IPS-20b (cell line): ENCODE results near the gene DNAJB5.

ENCODE experiments used
- H3K27ac ChIP-seq: one replicate; pipeline ENCODE4 v1.5.1; 2013; ENCODE audit warnings: low read length
- H3K27me3 ChIP-seq: 2 replicates; pipeline ENCODE4 v1.6.1; 2013; ENCODE audit warnings: mild to moderate bottlenecking, low read length, inconsistent platforms; ENCODE audit not compliant: insufficient read depth
- H3K36me3 ChIP-seq: 2 replicates; pipeline ENCODE4 v1.6.1; 2013; ENCODE audit warnings: low read depth, mild to moderate bottlenecking, inconsistent platforms, low read length, moderate library complexity; ENCODE audit not compliant: insufficient read depth
- H3K4me1 ChIP-seq: 2 replicates; pipeline ENCODE4 v1.6.1; 2013; ENCODE audit warnings: mild to moderate bottlenecking, control low read depth, inconsistent platforms, low read length, moderate library complexity; ENCODE audit not compliant: insufficient read depth
- H3K4me3 ChIP-seq: 2 replicates; pipeline ENCODE4 v1.5.1; 2013; ENCODE audit warnings: mild to moderate bottlenecking, low read length, inconsistent platforms
- H3K9ac ChIP-seq: 2 replicates; pipeline ENCODE4 v1.6.1; 2013; ENCODE audit warnings: low read depth, mild to moderate bottlenecking, inconsistent platforms, low read length, moderate library complexity
- H3K9me3 ChIP-seq: 2 replicates; pipeline ENCODE4 v1.6.1; 2013; ENCODE audit warnings: mild to moderate bottlenecking, low read depth, low read length, inconsistent platforms; ENCODE audit not compliant: insufficient read depth

The DNAJB5 gene

DNA sequence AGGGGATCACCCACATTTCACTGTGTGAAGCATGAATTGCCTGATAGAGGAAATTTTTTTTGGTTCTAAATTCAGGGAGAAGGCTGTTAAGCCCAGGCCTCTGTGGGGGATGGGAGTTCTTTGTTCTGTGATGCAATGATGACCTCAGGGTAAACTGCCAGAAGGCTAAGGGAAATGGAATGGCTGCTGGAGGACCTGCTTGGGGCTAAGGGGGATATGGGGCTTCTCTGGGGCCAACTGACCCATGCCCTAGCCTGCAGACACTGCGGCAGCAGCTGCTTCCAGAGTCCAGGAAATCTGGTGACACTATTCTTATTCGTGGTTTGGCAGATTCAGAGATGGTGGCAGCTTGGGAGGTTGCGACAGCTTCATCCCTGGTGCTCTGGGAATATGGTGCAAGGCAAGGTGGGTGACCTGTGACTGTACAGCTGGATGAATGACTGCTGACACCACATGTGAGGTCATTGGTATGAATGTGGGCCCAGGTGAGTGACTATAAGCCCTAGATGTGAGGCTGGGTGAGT, 52.6 kb downstream of the DNAJB5 start:
- Histone ChIP-seq H3K4me3 (no peak overlapping the region), H3K9ac (no peak overlapping the region), H3K9me3 (no peaks in the 10 kb centered on the region), H3K4me1 (no peaks in the 10 kb centered on the region), H3K27ac (no peak overlapping the region), H3K27me3 (no peaks in the 10 kb centered on the region), H3K36me3 (peaks cover 3% of the 10 kb centered on the region)

DNA sequence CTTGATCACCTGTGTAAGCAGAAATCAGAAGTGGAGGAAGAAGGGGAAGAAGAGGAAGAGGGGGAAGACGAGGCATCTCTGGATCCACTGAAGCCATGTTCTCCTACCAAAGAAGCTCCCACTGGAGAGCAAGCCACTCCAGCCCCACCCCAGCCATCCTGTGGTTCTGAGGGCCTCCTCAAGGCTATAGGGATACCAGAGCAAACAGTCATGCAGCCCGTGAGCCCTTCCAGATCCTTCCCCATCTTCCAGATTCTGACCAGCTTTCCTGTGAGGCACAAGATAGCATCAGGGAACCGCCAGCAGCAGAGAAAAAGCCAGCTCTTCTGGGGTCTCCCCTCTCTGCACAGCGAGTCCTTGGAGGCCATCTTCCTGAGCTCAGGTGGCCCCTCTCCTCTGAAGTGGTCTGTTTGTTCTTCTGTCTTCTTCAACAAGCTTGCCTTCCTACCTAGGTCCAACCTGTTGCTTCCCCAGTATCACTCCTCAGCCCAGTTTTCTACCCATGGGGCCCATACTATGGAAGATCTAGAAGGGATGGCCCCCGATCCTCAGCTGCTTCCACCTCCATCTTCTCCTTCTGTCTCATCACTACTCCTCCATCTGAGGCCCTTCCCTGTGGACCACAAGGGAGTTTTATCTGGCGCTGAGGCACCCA, 53.5 kb downstream of the DNAJB5 start:
- no peaks in the 10 kb centered on the region for H3K27me3 ChIP-seq
- no peak overlapping the region for H3K27ac ChIP-seq
- no peaks in the 10 kb centered on the region for H3K4me1 ChIP-seq
- H3K9me3 ChIP-seq = no peaks in the 10 kb centered on the region
- no peak overlapping the region for H3K4me3 ChIP-seq
- H3K36me3 ChIP-seq = peaks cover 7% of the 10 kb centered on the region
- H3K9ac ChIP-seq = no peak overlapping the region

GRCh38 chr9:35044071-35044470, 54.5 kb downstream of the DNAJB5 start:
- Histone ChIP-seq H3K4me1 (no peaks in the 10 kb centered on the region), H3K9ac (no peak overlapping the region), H3K36me3 (peaks cover 14% of the 10 kb centered on the region), H3K27ac (no peak overlapping the region), H3K27me3 (no peaks in the 10 kb centered on the region), H3K4me3 (no peak overlapping the region), H3K9me3 (no peaks in the 10 kb centered on the region)
